ENCODE results near the gene LRCH3. TPM values are rescaled to one million over a fixed set of nuclear protein-coding genes. Genes with fewer than 3 reads are reported as not detected.

LRCH3 gene
- total RNA-seq, 1 donor from 2014 or later = 70.2 TPM

DNA sequence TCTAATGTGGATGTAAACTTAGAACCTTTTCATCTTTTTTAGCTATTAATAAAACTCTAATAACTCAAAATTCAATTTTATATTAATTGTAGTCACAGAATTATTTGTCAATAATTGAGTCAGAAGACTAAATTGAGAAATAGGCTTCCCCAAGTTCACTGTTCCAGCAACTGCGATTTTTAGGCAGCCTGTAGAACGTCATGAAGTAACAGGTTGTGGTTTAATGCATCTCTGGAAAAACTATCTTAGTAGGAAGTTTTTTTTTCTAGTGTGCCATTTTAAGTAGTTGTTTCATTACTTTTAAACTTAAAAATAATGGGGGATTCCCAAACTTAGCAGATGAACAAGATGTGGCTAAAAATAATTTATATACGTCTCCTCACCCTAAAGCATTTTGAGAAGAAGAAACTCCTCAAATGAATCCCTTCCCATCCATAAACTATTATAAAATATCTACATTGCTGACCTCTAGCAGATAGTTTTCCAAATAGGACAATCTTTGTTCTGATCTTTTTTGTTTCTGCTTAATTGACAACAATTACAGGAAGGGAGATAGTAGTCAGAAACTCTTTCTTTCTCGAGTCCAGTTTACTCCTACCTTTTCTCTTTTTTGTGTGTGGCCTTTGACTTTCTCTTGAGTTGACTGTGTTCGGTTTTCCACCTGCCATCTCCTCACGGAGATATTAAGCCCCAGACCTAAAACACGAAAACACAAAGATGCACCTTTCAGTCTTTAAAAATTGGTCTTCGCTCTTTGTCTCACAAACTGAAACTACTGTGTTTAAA lies 43.1 kb downstream of the LRCH3 start:
- no peak overlapping the region for H3K27ac Mint-ChIP-seq (ENCODE audit: unreplicated experiment)
- no peak for DNase-seq (ENCODE audit: extremely low spot score, unreplicated experiment)
- no peaks in the 10 kb centered on the region for H3K9me3 Mint-ChIP-seq (ENCODE audit: unreplicated experiment)
- H3K36me3 Mint-ChIP-seq (ENCODE audit: unreplicated experiment) = peaks cover 53% of the 10 kb centered on the region
- TF ChIP-seq, protein P1, sequence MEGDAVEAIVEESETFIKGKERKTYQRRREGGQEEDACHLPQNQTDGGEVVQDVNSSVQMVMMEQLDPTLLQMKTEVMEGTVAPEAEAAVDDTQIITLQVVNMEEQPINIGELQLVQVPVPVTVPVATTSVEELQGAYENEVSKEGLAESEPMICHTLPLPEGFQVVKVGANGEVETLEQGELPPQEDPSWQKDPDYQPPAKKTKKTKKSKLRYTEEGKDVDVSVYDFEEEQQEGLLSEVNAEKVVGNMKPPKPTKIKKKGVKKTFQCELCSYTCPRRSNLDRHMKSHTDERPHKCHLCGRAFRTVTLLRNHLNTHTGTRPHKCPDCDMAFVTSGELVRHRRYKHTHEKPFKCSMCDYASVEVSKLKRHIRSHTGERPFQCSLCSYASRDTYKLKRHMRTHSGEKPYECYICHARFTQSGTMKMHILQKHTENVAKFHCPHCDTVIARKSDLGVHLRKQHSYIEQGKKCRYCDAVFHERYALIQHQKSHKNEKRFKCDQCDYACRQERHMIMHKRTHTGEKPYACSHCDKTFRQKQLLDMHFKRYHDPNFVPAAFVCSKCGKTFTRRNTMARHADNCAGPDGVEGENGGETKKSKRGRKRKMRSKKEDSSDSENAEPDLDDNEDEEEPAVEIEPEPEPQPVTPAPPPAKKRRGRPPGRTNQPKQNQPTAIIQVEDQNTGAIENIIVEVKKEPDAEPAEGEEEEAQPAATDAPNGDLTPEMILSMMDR (IDR thresholded peaks at IDR 0.05) = no peak
- no peak overlapping the region for H3K4me3 Mint-ChIP-seq (ENCODE audit: unreplicated experiment)
- no peaks in the 10 kb centered on the region for H3K4me1 Mint-ChIP-seq (ENCODE audit: unreplicated experiment)
- no peaks in the 10 kb centered on the region for H3K27me3 Mint-ChIP-seq (ENCODE audit: unreplicated experiment)

DNA sequence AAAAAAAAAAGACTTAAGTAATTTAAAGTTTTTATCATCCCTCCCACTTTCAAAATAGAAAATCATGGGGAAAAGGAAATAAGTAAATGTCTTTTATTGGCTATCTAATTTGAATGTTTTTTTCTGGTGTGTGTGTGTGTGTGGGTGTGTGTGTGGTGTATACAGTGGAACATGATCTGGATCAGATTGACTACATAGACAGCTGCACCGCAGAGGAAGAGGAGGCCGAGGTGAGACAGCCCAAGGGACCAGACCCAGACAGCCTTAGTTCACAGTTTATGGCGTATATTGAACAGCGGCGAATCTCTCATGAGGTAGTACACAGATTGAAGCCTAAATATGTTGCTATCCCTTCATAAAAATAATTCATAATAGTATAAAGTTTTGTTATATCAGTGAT lies 44.5 kb downstream of the LRCH3 start:
- Mint-ChIP-seq H3K27ac (ENCODE audit: unreplicated experiment) (no peak overlapping the region), H3K27me3 (ENCODE audit: unreplicated experiment) (no peaks in the 10 kb centered on the region), H3K9me3 (ENCODE audit: unreplicated experiment) (no peaks in the 10 kb centered on the region), H3K4me1 (ENCODE audit: unreplicated experiment) (no peaks in the 10 kb centered on the region), H3K4me3 (ENCODE audit: unreplicated experiment) (no peak overlapping the region), H3K36me3 (ENCODE audit: unreplicated experiment) (peaks cover 52% of the 10 kb centered on the region)
- TF ChIP-seq, protein P1 (IDR thresholded peaks at IDR 0.05) = no peak
- DNase-seq (ENCODE audit: extremely low spot score, unreplicated experiment) = no peak

DNA sequence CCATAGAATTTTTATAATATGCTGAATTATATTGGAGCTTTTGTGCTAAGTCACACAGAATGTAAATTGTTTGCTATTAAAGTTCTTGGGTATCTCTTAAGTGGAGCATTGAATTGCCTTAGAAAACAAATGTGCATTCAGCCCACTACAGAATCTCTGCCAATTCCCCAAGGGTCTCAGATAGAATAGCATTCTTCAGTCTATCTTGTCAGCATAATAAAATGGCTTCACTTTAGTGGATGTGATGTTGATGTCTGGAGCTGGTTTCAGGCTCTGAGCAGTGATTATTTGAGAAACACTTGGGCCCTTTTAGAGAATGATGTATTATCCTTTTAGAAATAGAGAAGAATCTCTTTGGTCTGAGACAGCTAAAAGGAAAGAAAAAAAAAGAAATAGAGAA lies 45.2 kb downstream of the LRCH3 start:
- Mint-ChIP-seq H3K27ac (ENCODE audit: unreplicated experiment) (no peak overlapping the region), H3K4me3 (ENCODE audit: unreplicated experiment) (no peak overlapping the region), H3K27me3 (ENCODE audit: unreplicated experiment) (no peaks in the 10 kb centered on the region), H3K36me3 (ENCODE audit: unreplicated experiment) (peaks cover 53% of the 10 kb centered on the region), H3K9me3 (ENCODE audit: unreplicated experiment) (no peaks in the 10 kb centered on the region), H3K4me1 (ENCODE audit: unreplicated experiment) (no peaks in the 10 kb centered on the region)
- no peak for DNase-seq (ENCODE audit: extremely low spot score, unreplicated experiment)
- TF ChIP-seq, protein P1 (IDR thresholded peaks at IDR 0.05) = no peak

DNA sequence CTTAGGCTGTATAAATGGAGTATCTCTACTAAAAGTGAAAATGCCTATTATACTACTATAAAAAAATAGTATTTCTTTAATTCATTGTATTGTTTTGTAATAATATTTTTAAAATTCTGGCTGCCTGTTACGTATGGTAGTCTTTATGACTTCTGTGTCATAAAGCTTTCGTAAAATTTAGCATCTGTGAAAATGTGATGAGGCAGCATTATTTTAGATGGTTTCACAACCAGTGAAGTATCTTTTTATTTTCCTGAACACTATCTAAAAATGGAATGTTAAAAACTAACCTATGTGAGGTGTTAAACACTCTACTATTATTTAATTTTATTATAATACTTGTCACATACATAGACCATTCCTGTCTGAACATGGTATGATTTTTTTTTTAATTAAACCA lies 46.2 kb downstream of the LRCH3 start:
- no peak overlapping the region for H3K27ac Mint-ChIP-seq (ENCODE audit: unreplicated experiment)
- H3K4me3 Mint-ChIP-seq (ENCODE audit: unreplicated experiment) = no peak overlapping the region
- no peak for DNase-seq (ENCODE audit: extremely low spot score, unreplicated experiment)
- H3K36me3 Mint-ChIP-seq (ENCODE audit: unreplicated experiment) = peaks cover 57% of the 10 kb centered on the region
- H3K9me3 Mint-ChIP-seq (ENCODE audit: unreplicated experiment) = no peaks in the 10 kb centered on the region
- TF ChIP-seq, protein P1 (IDR thresholded peaks at IDR 0.05) = no peak
- H3K27me3 Mint-ChIP-seq (ENCODE audit: unreplicated experiment) = no peaks in the 10 kb centered on the region
- no peaks in the 10 kb centered on the region for H3K4me1 Mint-ChIP-seq (ENCODE audit: unreplicated experiment)

DNA sequence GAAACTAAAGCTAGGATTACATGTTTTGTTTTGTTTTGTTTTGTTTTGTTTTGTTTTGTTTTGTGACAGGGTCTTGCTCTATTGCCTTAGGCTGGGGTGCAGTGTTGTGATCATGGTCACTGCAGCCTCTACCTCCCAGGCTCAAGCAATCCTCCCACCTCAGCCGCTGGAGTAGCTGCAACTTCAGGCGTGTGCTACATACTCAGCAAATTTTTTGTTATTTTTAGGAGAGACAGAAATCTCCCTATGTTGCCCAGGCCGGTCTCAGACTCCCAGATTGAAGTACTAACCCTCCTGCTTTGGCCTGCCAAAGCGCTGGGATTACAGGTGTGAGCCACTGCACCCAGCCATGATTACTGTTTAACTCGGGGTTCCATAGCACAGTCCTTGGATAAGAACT lies 50.7 kb downstream of the LRCH3 start:
- Mint-ChIP-seq H3K4me3 (ENCODE audit: unreplicated experiment) (no peak overlapping the region), H3K4me1 (ENCODE audit: unreplicated experiment) (no peaks in the 10 kb centered on the region), H3K27me3 (ENCODE audit: unreplicated experiment) (no peaks in the 10 kb centered on the region), H3K27ac (ENCODE audit: unreplicated experiment) (no peak overlapping the region), H3K36me3 (ENCODE audit: unreplicated experiment) (peaks cover 62% of the 10 kb centered on the region), H3K9me3 (ENCODE audit: unreplicated experiment) (no peaks in the 10 kb centered on the region)
- TF ChIP-seq, protein P1 (IDR thresholded peaks at IDR 0.05) = no peak
- DNase-seq (ENCODE audit: extremely low spot score, unreplicated experiment) = no peak
